A673 (cell line): Measurements from ENCODE around the gene ERVFRD-1. TPM values are rescaled to one million over a fixed set of nuclear protein-coding genes. Genes with fewer than 3 reads are reported as not detected.

Source experiments
- BruUV-seq: library from RNA; stranded (reverse); fragments of 400-500 nt; replicated peaks from 2 replicates; lab custom pipeline; 2021; lab: Mats Ljungman, UMichigan
- CTCF ChIA-PET: fragments of 300-600 bp; sonication (Branson Sonifier 250); formaldehyde crosslinking; loops from one replicate; lab custom pipeline; 2022; ENCODE audit warnings: antibody characterized with exemption; lab: Charles Lee
- POLR2A ChIA-PET: fragments of 300-600 bp; sonication (Branson Sonifier 250); formaldehyde crosslinking; loops from one replicate; lab custom pipeline; 2022; ENCODE audit warnings: antibody characterized with exemption; ENCODE audit not compliant: low non-redundant PET; lab: Charles Lee
- DNase-seq: peaks from one replicate; pipeline ENCODE4 v3.0.0-alpha.2; 2015; ENCODE audit warnings: low spot score
- H3K27ac ChIP-seq: fragments of 200-600 bp; sonication (generic); 2 replicates; pipeline ENCODE4 v1.5.1; 2016; ENCODE audit warnings: mixed run types, low read depth, mild to moderate bottlenecking, mixed read lengths, antibody characterized with exemption, low read length; ENCODE audit not compliant: poor library complexity, severe bottlenecking
- H3K27me3 ChIP-seq: fragments of 200-600 bp; sonication (generic); replicated peaks from 2 replicates; pipeline ENCODE4 v1.6.1; 2017; ENCODE audit warnings: mixed run types, low read depth, mild to moderate bottlenecking, mixed read lengths, antibody characterized with exemption, low read length; ENCODE audit not compliant: insufficient read depth, poor library complexity
- H3K36me3 ChIP-seq: fragments of 200-600 bp; sonication (generic); 2 replicates; pipeline ENCODE4 v1.6.1; 2016; ENCODE audit warnings: mixed run types, mild to moderate bottlenecking, mixed read lengths, antibody characterized with exemption, low read length; ENCODE audit not compliant: insufficient read depth, poor library complexity, severe bottlenecking
- H3K4me1 ChIP-seq: fragments of 200-600 bp; sonication (generic); 2 replicates; pipeline ENCODE4 v1.6.1; 2017; ENCODE audit warnings: mixed run types, mild to moderate bottlenecking, mixed read lengths, antibody characterized with exemption, low read length; ENCODE audit not compliant: insufficient read depth, poor library complexity, severe bottlenecking
- H3K4me3 ChIP-seq: fragments of 200-600 bp; sonication (generic); 2 replicates; pipeline ENCODE4 v1.5.1; 2016; ENCODE audit warnings: low read depth, mixed run types, mild to moderate bottlenecking, mixed read lengths, low read length; ENCODE audit not compliant: poor library complexity, severe bottlenecking
- H3K9me3 ChIP-seq: fragments of 200-600 bp; sonication (generic); 2 replicates; pipeline ENCODE4 v1.6.1; 2016; ENCODE audit warnings: mixed run types, low read depth, mild to moderate bottlenecking, mixed read lengths, antibody characterized with exemption, low read length; ENCODE audit not compliant: poor library complexity, severe bottlenecking
- EZH2 ChIP-seq: fragments of 200-600 bp; sonication (generic); IDR thresholded peaks from 2 replicates; pipeline ENCODE4 v1.6.1; 2017; ENCODE audit warnings: borderline replicate concordance, low read depth, mild to moderate bottlenecking, mixed read lengths, antibody characterized with exemption, low read length; ENCODE audit not compliant: poor library complexity, severe bottlenecking
- intact Hi-C: fragments of 100-400 bp; cut with micrococcal nuclease; formaldehyde crosslinking; loops from one replicate; pipeline ENCODE4 v1.10.0; 2022; ENCODE audit not compliant: unreplicated experiment
- total RNA-seq: library from RNA; stranded (reverse); gene quantifications from 2 replicates; pipeline ENCODE4 v1.2.3, GENCODE V29; 2021
- TF ChIP-seq, protein P1 (sequence below): fragments of 300-800, 200-600 bp; sonication (generic); conservative IDR thresholded peaks from 2 replicates; pipeline ENCODE4 v1.5.1; 2017; ENCODE audit warnings: low read depth, mild to moderate bottlenecking, antibody characterized with exemption, low read length, moderate library complexity, mixed read lengths

Gene ERVFRD-1
- total RNA-seq, 1 experiment from 2014 or later: 0.11 TPM

DNA sequence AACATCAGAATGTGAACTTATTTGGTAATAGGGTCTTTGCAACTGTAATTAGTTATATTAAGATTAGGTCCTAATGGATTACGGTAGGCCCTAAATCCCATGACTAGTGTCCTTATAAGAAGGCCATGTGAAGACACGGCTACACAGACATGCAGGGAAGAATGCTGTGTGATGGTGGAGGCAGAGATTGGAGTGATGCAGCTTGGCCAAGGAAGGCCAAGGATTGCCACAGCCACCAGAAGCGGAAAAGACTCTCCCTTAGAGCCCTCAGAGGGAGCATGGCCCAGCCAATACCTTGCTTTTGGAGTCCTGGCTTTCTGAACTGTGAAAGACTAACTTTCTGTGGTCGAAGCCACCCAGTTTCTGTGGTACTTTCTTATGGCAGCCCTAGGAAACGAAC, 27.6 kb downstream of the ERVFRD-1 start:
- CTCF ChIA-PET: interaction anchor here (0.8 kb wide), 1 partner anchor 15 kb away, joined by 4 read pairs; no protein-coding TSS in a partner anchor
- POLR2A ChIA-PET: no interaction called here
- DNase-seq: no peak
- intact Hi-C loops: no loop called here
- H3K36me3 ChIP-seq: no peaks in the 10 kb centered on the region
- no peak overlapping the region for H3K4me3 ChIP-seq
- H3K27me3 ChIP-seq: no peaks in the 10 kb centered on the region
- no peak for TF ChIP-seq EZH2
- TF ChIP-seq, protein P1, sequence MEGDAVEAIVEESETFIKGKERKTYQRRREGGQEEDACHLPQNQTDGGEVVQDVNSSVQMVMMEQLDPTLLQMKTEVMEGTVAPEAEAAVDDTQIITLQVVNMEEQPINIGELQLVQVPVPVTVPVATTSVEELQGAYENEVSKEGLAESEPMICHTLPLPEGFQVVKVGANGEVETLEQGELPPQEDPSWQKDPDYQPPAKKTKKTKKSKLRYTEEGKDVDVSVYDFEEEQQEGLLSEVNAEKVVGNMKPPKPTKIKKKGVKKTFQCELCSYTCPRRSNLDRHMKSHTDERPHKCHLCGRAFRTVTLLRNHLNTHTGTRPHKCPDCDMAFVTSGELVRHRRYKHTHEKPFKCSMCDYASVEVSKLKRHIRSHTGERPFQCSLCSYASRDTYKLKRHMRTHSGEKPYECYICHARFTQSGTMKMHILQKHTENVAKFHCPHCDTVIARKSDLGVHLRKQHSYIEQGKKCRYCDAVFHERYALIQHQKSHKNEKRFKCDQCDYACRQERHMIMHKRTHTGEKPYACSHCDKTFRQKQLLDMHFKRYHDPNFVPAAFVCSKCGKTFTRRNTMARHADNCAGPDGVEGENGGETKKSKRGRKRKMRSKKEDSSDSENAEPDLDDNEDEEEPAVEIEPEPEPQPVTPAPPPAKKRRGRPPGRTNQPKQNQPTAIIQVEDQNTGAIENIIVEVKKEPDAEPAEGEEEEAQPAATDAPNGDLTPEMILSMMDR: no peak
- no peak overlapping the region for H3K27ac ChIP-seq
- H3K9me3 ChIP-seq: no peaks in the 10 kb centered on the region
- BruUV-seq: no TSS peak
- no peaks in the 10 kb centered on the region for H3K4me1 ChIP-seq

DNA sequence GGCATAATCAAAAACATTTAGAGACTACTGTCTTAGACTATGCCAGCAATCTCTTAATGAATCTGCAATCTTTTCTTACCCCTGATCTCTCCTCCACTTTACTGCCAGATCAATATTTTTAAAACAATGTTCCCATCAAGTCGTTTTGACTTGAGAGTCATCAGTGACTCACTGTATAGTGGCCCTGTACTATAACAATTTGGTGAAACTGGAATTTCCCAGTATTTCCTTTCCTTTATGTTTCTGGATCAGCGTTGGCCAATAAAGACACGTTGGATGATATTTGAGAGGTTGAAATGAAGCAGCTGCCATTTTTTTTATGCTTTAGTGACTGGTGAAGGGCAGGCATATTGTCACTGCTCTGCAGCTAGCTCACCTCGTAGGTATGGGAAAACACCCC, 28.0 kb downstream of the ERVFRD-1 start:
- H3K4me3 ChIP-seq: no peak overlapping the region
- no peak for DNase-seq
- CTCF ChIA-PET: interaction anchor here (0.8 kb wide), 1 partner anchor 15 kb away, joined by 4 read pairs; no protein-coding TSS in a partner anchor
- POLR2A ChIA-PET: no interaction called here
- H3K9me3 ChIP-seq: no peaks in the 10 kb centered on the region
- TF ChIP-seq, protein P1: no peak
- no peak for TF ChIP-seq EZH2
- intact Hi-C loops: no loop called here
- H3K4me1 ChIP-seq: no peaks in the 10 kb centered on the region
- no peaks in the 10 kb centered on the region for H3K27me3 ChIP-seq
- no TSS peak for BruUV-seq
- H3K36me3 ChIP-seq: no peaks in the 10 kb centered on the region
- no peak overlapping the region for H3K27ac ChIP-seq

DNA sequence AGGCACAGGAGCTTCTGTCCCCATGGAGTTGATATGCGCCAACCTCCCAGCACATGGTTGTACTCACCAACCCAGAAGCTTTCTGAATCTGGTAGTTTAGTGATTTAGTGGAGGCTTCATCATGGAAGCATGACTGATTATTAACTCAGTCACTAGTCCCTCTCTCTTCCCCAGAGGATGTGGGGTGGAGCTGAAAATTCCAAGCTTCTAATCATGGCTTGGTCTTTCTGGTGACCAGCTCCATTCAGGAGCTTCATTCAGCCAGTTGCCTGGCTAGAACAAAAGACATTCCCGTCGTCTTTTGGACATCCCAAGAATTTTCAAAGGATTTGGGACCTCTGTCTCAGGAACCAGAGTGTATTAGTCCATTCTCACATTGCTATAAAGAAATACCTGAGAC, 31.2 kb downstream of the ERVFRD-1 start:
- BruUV-seq: no TSS peak
- intact Hi-C loops: no loop called here
- ChIA-PET POLR2A (no interaction called here), CTCF (interaction anchor here (1.2 kb wide), 1 partner anchor 12 kb away, joined by 3 read pairs; no protein-coding TSS in a partner anchor)
- no peak for DNase-seq
- H3K4me3 ChIP-seq: no peak overlapping the region
- no peaks in the 10 kb centered on the region for H3K9me3 ChIP-seq
- no peaks in the 10 kb centered on the region for H3K27me3 ChIP-seq
- H3K36me3 ChIP-seq: no peaks in the 10 kb centered on the region
- no peak for TF ChIP-seq EZH2
- TF ChIP-seq, protein P1: no peak
- no peaks in the 10 kb centered on the region for H3K4me1 ChIP-seq
- no peak overlapping the region for H3K27ac ChIP-seq
